ENCODE measurements around the gene STT3A. TPM values are rescaled to one million over a fixed set of nuclear protein-coding genes. Genes with fewer than 3 reads are reported as not detected.
A peak's percentile ranks its signal among the peaks of the same experiment; 100 is the strongest.

STT3A gene
- total and polyA plus RNA-seq, 10 of the 15 experiments (the other 5 are each of a cell fraction or from before 2014, with no cell fraction given): 74.4 to 202 (median 118) TPM

DNA sequence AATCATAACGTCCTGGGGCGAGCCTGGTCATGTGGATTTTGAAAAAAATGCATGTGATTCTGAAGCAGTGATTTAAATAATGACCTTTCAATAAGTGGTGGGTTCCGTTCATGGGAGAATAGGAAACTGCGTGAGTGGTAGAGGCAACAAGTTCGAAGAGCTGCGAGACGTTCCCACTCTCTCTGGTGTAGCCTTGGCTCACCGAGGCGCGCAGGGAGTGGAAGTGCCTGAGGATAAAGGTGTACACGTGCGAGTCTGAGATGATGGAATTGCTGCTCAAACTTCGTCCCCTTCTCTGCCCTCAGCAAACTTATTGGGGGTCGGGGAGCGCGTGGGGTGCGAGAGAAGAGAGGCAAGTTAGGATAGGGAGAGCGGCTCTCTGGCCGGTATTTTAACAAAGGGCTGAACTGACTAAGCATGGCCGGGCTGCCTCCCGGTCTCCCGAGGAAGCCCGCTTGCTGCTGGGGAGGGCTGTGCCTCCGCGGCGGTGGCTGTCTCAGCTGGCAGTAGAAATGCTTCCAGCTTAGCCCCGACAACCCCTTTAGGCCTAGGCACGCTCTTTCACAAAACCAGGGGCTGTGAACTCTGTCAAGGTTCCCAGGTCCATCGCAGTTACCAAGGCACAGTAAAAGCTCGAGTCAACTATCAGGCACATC is 875 bp upstream of the STT3A start (continued):
- TF ChIP-seq, protein P1, sequence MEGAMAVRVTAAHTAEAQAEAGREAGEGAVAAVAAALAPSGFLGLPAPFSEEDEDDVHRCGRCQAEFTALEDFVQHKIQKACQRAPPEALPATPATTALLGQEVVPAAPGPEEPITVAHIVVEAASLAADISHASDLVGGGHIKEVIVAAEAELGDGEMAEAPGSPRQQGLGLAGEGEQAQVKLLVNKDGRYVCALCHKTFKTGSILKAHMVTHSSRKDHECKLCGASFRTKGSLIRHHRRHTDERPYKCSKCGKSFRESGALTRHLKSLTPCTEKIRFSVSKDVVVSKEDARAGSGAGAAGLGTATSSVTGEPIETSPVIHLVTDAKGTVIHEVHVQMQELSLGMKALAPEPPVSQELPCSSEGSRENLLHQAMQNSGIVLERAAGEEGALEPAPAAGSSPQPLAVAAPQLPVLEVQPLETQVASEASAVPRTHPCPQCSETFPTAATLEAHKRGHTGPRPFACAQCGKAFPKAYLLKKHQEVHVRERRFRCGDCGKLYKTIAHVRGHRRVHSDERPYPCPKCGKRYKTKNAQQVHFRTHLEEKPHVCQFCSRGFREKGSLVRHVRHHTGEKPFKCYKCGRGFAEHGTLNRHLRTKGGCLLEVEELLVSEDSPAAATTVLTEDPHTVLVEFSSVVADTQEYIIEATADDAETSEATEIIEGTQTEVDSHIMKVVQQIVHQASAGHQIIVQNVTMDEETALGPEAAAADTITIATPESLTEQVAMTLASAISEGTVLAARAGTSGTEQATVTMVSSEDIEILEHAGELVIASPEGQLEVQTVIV (IDR thresholded peaks at IDR 0.05; ENCODE audit: borderline replicate concordance, partially characterized antibody): no peak
- no peak for TF ChIP-seq SRF (IDR thresholded peaks at IDR 0.05; ENCODE audit: low read depth in 2 of 2, low read length in 2 of 2)
- TF ChIP-seq BCL11A (IDR thresholded peaks at IDR 0.05; ENCODE audit: low read depth, low read length): no peak
- TF ChIP-seq YY1 (IDR thresholded peaks at IDR 0.05; ENCODE audit: low read depth, low read length): peak; percentile 22; the same call in 1 of the 2 replicates
- TF ChIP-seq RUNX3 (IDR thresholded peaks at IDR 0.05; ENCODE audit: low read length): peak; percentile 28; the same call in 1 of the 2 replicates
- TF ChIP-seq POLR2AphosphoS5 (IDR thresholded peaks at IDR 0.05; ENCODE audit: low read length): peak; percentile 72; the same call in 1 of the 2 replicates

DNA sequence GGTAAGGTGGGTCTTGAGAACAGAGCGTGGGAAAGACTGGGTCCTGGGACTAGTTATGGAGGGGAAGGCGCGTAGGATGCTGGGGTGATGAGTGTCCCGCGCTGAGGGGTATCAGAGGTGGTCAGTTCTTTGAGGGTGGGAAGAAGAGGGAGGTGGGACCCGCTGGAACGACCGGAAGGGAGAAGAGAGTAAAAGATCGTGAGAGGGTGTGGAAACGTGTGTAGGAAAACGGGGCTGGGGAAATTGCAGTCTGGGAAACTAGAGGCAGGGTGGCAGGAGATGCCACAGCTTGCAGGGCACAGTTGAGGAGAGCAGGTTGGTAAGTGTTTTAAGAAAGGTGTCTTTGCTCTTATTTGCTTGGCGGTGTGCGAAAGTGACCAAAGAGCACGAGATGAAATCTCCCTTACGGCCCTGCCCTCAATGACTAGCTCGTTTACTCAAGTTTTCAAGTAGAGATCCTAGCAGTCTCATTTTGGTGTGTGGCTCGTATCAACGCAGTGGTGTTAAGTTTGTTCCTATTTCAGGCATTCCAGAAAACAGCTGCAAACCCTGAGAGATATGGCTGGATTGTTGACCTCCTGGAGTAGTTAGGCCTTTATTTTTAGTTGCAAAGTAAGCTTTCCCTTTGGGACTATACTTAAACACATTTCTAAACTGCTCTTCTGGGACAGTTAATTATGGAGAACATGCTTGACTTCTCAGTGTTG is 615 bp downstream of the STT3A start:
- H3K9ac ChIP-seq (ENCODE audit: control insufficient read depth, insufficient read depth, low read length): peak overlapping the region; percentile 92
- H3K27me3 ChIP-seq (replicated peaks in 1 of 2; ENCODE audit: control insufficient read depth in 2 of 2, insufficient read depth in 2 of 2, low read length in 1 of 2): no peaks in the 10 kb centered on the region
- TF ChIP-seq SUZ12 (IDR thresholded peaks at IDR 0.05; ENCODE audit: unreplicated experiment): no peak
- 0 out of 2 replicates have a peak, but pooled peaks have one; percentile 16 for TF ChIP-seq NFYB (IDR thresholded peaks at IDR 0.05; ENCODE audit: insufficient read depth, low read depth, low read length)
- TF ChIP-seq, protein P2, sequence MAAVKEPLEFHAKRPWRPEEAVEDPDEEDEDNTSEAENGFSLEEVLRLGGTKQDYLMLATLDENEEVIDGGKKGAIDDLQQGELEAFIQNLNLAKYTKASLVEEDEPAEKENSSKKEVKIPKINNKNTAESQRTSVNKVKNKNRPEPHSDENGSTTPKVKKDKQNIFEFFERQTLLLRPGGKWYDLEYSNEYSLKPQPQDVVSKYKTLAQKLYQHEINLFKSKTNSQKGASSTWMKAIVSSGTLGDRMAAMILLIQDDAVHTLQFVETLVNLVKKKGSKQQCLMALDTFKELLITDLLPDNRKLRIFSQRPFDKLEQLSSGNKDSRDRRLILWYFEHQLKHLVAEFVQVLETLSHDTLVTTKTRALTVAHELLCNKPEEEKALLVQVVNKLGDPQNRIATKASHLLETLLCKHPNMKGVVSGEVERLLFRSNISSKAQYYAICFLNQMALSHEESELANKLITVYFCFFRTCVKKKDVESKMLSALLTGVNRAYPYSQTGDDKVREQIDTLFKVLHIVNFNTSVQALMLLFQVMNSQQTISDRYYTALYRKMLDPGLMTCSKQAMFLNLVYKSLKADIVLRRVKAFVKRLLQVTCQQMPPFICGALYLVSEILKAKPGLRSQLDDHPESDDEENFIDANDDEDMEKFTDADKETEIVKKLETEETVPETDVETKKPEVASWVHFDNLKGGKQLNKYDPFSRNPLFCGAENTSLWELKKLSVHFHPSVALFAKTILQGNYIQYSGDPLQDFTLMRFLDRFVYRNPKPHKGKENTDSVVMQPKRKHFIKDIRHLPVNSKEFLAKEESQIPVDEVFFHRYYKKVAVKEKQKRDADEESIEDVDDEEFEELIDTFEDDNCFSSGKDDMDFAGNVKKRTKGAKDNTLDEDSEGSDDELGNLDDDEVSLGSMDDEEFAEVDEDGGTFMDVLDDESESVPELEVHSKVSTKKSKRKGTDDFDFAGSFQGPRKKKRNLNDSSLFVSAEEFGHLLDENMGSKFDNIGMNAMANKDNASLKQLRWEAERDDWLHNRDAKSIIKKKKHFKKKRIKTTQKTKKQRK (IDR thresholded peaks at IDR 0.05; ENCODE audit: low read depth, low read length): no peak
- no peak for TF ChIP-seq ZSCAN29 (IDR thresholded peaks at IDR 0.05)
- ChIA-PET SMC1A (ENCODE audit: uncharacterized antibody, unreplicated experiment) (interaction anchor here (0.9 to 2.2 kb wide), 11 partner anchors 10 to 170 kb away, joined by 3 to 15 read pairs (median 4); partner anchors contain the start of genes CHEK1 and EI24), RAD21 (ENCODE audit: unreplicated experiment) (interaction anchor here (0.6 to 3.0 kb wide), 7 partner anchors 23 to 101 kb away, joined by 3 to 19 read pairs (median 5); partner anchors contain the start of genes CHEK1 and EI24), CTCF (interaction anchor here (0.8 to 5.3 kb wide), 6 partner anchors 24 to 170 kb away, joined by 3 to 33 read pairs (median 4); partner anchors contain the start of genes CHEK1 and EI24), POLR2A (interaction anchor here (0.5 to 6.0 kb wide), 11 partner anchors 11 to 678 kb away, joined by 3 to 90 read pairs (median 3); partner anchors contain the start of genes CHEK1, EI24, FEZ1 and HYLS1)
- peaks cover 0 to 3% of the 10 kb centered on the region in 2 experiments; a peak in 2 of 4 replicates for H3K36me3 ChIP-seq (ENCODE audit: control insufficient read depth in 2 of 2, insufficient read depth in 2 of 2, low read length in 1 of 2)
- WGBS (ENCODE audit: insufficient coverage, insufficient replicate concordance, low lambda C conversion rate, missing lambda C conversion rate): under 1% methylated on average over 18 of the region's 18 CpGs
- peak overlapping the region; percentile 82 for H3K4me2 ChIP-seq (ENCODE audit: control insufficient read depth, insufficient read depth)
- H3K4me3 ChIP-seq: peak overlapping the region; percentile 85
- ATAC-seq (peak; percentile 8), FAIRE-seq (no peak), DNase-seq (ENCODE audit: low read depth, low spot score) (no peak)
- in situ Hi-C loops (cut with MboI) (no loop called here), intact Hi-C loops (cut with micrococcal nuclease; ENCODE audit: unreplicated experiment) (loop anchor here (2.0 to 5.0 kb wide), 4 partner anchors 32 to 294 kb away; partner anchors contain the start of genes CHEK1 and HYLS1)
- H4K20me1 ChIP-seq (ENCODE audit: control insufficient read depth, insufficient read depth): no peaks in the 10 kb centered on the region
- H2AFZ ChIP-seq (ENCODE audit: control insufficient read depth, low read depth, low read length): peak overlapping the region; percentile 84
- no peaks in the 10 kb centered on the region; the same call in 1 of the 2 replicates for H3K4me1 ChIP-seq (ENCODE audit: control insufficient read depth, insufficient read depth, low read length)
- peaks cover 56% of the 10 kb centered on the region for H3K79me2 ChIP-seq (ENCODE audit: control insufficient read depth, insufficient read depth, low read length)
- H3K9me3 ChIP-seq (replicated peaks; ENCODE audit: control insufficient read depth, insufficient read depth, low read length): no peaks in the 10 kb centered on the region
- BruUV-seq (replicated peaks): TSS peak; percentile 87
- peak overlapping the region; percentile 82 for H3K27ac ChIP-seq (ENCODE audit: control insufficient read depth, insufficient read depth)

Data from GM12878 (cell line).